Trophoblast cell (in vitro differentiated cells and primary cell): Measurements from ENCODE around the gene GSTCD.
A peak's percentile ranks its signal among the peaks of the same experiment; 100 is the strongest.
"Not testable (repeated sequence)": the region's sequence is repeated elsewhere in the genome, so short reads cannot be mapped to it uniquely, and the experiment has no call there.

Experiments used
- DNase-seq, 2 donors: peaks; one replicate each; pipeline ENCODE4 v3.0.0-alpha.2; 2016
- H2AFZ ChIP-seq: 2 replicates; pipeline ENCODE4 v1.6.1; 2013; ENCODE audit warnings: low read length, moderate library complexity, mild to moderate bottlenecking; ENCODE audit not compliant: insufficient read depth, poor library complexity
- H2AK5ac ChIP-seq: 2 replicates; pipeline ENCODE4 v1.6.1; 2013; ENCODE audit warnings: mild to moderate bottlenecking, low read length
- H2BK120ac ChIP-seq: 2 replicates; pipeline ENCODE4 v1.6.1; 2013; ENCODE audit warnings: low read length, mild to moderate bottlenecking, moderate library complexity; ENCODE audit not compliant: insufficient read depth, poor library complexity
- H2BK12ac ChIP-seq: 2 replicates; pipeline ENCODE4 v1.6.1; 2013; ENCODE audit warnings: mild to moderate bottlenecking, low read length, moderate library complexity
- H2BK5ac ChIP-seq: 2 replicates; pipeline ENCODE4 v1.6.1; 2013; ENCODE audit warnings: low read length, low read depth, moderate library complexity, mild to moderate bottlenecking; ENCODE audit not compliant: poor library complexity
- H3K14ac ChIP-seq: 2 replicates; pipeline ENCODE4 v1.6.1; 2013; ENCODE audit warnings: mild to moderate bottlenecking, low read length
- H3K18ac ChIP-seq: 2 replicates; pipeline ENCODE4 v1.6.1; 2013; ENCODE audit warnings: mild to moderate bottlenecking, low read length
- H3K23ac ChIP-seq: 2 replicates; pipeline ENCODE4 v1.6.1; 2013; ENCODE audit warnings: low read length
- H3K27ac ChIP-seq: 2 replicates; pipeline ENCODE4 v1.5.1; 2013; ENCODE audit warnings: low read depth, mild to moderate bottlenecking, inconsistent platforms, low read length, moderate library complexity
- H3K27me3 ChIP-seq: 2 replicates; pipeline ENCODE4 v1.6.1; 2013; ENCODE audit warnings: inconsistent platforms, mild to moderate bottlenecking, low read length, moderate library complexity; ENCODE audit not compliant: insufficient read depth
- H3K36me3 ChIP-seq, 2 experiments: 1 replicate in 1 of 2; 2 replicates in 1 of 2; pipeline ENCODE4 v1.6.1; 2013; ENCODE audit warnings: low read length in 2 of 2, mild to moderate bottlenecking in 2 of 2, moderate library complexity in 1 of 2; ENCODE audit not compliant: insufficient read depth in 2 of 2, control insufficient read depth in 1 of 2
- H3K4ac ChIP-seq: 2 replicates; pipeline ENCODE4 v1.6.1; 2013; ENCODE audit warnings: low read depth, mild to moderate bottlenecking, low read length, moderate library complexity
- H3K4me1 ChIP-seq, 2 experiments: 1 replicate in 1 of 2; 2 replicates in 1 of 2; pipeline ENCODE4 v1.6.1; 2013; ENCODE audit warnings: low read length in 2 of 2, mild to moderate bottlenecking in 2 of 2, moderate library complexity in 1 of 2; ENCODE audit not compliant: insufficient read depth in 2 of 2, control insufficient read depth in 1 of 2
- H3K4me2 ChIP-seq: 2 replicates; pipeline ENCODE4 v1.6.1; 2013; ENCODE audit warnings: inconsistent platforms, mild to moderate bottlenecking, low read length, moderate library complexity
- H3K4me3 ChIP-seq: 2 replicates; pipeline ENCODE4 v1.5.1; 2013; ENCODE audit warnings: mild to moderate bottlenecking, low read depth, low read length, inconsistent platforms
- H3K79me1 ChIP-seq: one replicate; pipeline ENCODE4 v1.6.1; 2013; ENCODE audit warnings: low read length
- H3K79me2 ChIP-seq: 2 replicates; pipeline ENCODE4 v1.6.1; 2013; ENCODE audit warnings: low read length, mild to moderate bottlenecking; ENCODE audit not compliant: control insufficient read depth, insufficient read depth, poor library complexity
- H3K9ac ChIP-seq: 2 replicates; pipeline ENCODE4 v1.6.1; 2013; ENCODE audit warnings: mild to moderate bottlenecking, low read length
- H3K9me3 ChIP-seq: 2 replicates; pipeline ENCODE4 v1.6.1; 2013; ENCODE audit warnings: low read depth, mild to moderate bottlenecking, control low read depth, inconsistent platforms, low read length; ENCODE audit not compliant: insufficient read depth
- H4K12ac ChIP-seq: 2 replicates; pipeline ENCODE4 v1.6.1; 2013; ENCODE audit warnings: low read depth, mild to moderate bottlenecking, low read length, moderate library complexity
- H4K8ac ChIP-seq: 2 replicates; pipeline ENCODE4 v1.6.1; 2013; ENCODE audit warnings: low read depth, mild to moderate bottlenecking, low read length, moderate library complexity
- H4K91ac ChIP-seq: one replicate; pipeline ENCODE4 v1.6.1; 2013; ENCODE audit warnings: low read depth, mild to moderate bottlenecking, low read length, moderate library complexity
- WGBS: extraction: QIAGEN DNeasy Blood & Tissue Kit; methylation state at CpG from one replicate; pipeline ENCODE4 v1.1.7; 2013; ENCODE audit warnings: missing lambda C conversion rate; ENCODE audit not compliant: insufficient read length, insufficient coverage; ENCODE audit errors: extremely low coverage; 5-methylcytosine and 5-hydroxymethylcytosine counted together

GSTCD gene

DNA sequence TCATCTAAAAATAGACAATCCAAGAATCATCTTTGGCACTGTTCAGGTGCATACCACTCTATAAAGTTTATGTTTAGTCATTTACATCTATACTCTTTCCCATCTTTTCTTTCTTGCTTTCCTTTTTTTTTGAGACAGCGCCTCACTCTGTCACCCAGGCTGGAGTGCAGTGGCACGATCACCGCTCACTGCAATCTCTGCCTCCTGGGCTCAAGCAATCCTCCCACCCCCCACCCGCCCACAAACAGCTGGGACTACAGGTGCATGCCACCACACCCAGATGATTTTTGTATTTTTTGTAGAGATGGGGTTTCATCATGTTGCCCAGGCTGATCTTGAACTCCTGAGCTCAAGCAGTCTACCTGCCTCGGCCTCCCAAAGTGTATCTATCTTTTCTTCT, 13.8 kb upstream of the GSTCD start:
- not testable (repeated sequence) for H3K23ac ChIP-seq
- WGBS = no CpG with 5 or more reads among the region's 5 CpGs

DNA sequence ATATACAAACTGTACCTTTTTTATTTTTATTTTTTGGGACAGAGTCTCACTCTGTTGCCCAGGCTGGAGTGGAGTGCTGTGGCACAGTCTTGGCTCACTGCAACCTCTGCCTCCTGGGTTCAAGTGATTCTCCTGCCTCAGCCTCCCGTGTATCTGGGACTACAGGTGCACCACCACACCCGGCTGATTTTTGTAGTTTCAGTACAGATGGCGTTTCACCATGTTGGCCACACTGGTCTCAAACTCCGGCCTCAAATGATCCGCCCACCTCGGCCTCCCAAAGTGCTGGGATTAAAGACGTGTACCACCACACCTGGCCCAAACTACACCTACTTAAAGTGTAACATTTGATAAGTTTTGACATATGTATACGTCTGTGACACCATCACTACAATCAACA, 12.8 kb upstream of the GSTCD start:
- H2BK12ac ChIP-seq, H3K9ac ChIP-seq, H4K12ac ChIP-seq, H3K79me2 ChIP-seq, H3K4me2 ChIP-seq, H3K79me1 ChIP-seq, H3K27me3 ChIP-seq, H3K23ac ChIP-seq, H3K4me3 ChIP-seq, H2AFZ ChIP-seq, H4K8ac ChIP-seq, H3K27ac ChIP-seq, H3K4me1 ChIP-seq, H2AK5ac ChIP-seq, H3K9me3 ChIP-seq, H3K18ac ChIP-seq, H2BK5ac ChIP-seq, H4K91ac ChIP-seq, H2BK120ac ChIP-seq, H3K14ac ChIP-seq, H3K4ac ChIP-seq, DNase-seq: not testable (repeated sequence)
- H3K36me3 ChIP-seq = peaks cover 9 to 12% of the 10 kb centered on the region in 2 experiments
- WGBS = no CpG with 5 or more reads among the region's 8 CpGs

More for the DNA sequence above, 13.8 kb upstream of the GSTCD start:
- not testable (repeated sequence) for H3K9me3 ChIP-seq, H3K27ac ChIP-seq, H3K79me2 ChIP-seq, H3K14ac ChIP-seq, H2AK5ac ChIP-seq, H3K9ac ChIP-seq, H2BK5ac ChIP-seq, H3K4me2 ChIP-seq, H2AFZ ChIP-seq, H4K91ac ChIP-seq, H3K18ac ChIP-seq, H4K8ac ChIP-seq, DNase-seq, H4K12ac ChIP-seq, H3K4ac ChIP-seq, H3K27me3 ChIP-seq, H3K79me1 ChIP-seq, H3K4me1 ChIP-seq, H2BK120ac ChIP-seq, H3K4me3 ChIP-seq, H2BK12ac ChIP-seq
- H3K36me3 ChIP-seq = peaks cover 9 to 12% of the 10 kb centered on the region in 2 experiments

DNA sequence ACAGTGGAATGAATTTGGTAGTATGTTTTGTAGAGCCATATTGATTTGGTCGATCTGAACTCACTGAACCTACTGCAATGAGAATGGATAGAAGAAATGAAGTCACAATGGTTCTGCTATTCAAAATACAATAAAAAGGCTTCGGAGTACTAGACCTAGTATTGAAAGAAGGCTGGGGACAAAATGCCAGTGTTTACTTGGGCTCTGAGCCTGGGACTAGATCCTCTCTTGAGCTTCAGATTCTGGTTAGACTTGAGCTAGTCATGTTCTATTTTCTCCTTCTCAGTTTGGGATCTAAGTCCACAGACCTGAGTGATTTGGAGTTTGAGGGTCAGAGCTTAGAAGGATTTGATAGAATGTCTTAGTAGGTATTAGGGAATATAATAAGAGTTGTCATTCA, 10.0 kb upstream of the GSTCD start:
- Histone ChIP-seq H3K23ac (no peak overlapping the region), H3K4me3 (no peak overlapping the region), H2AK5ac (no peak overlapping the region), H3K9me3 (no peaks in the 10 kb centered on the region), H3K4ac (no peak overlapping the region), H3K9ac (no peak overlapping the region), H3K4me2 (no peak overlapping the region), H3K14ac (no peak overlapping the region), H4K8ac (no peak overlapping the region), H4K91ac (no peak overlapping the region), H2BK5ac (no peak overlapping the region), H4K12ac (no peak overlapping the region), H2AFZ (no peak overlapping the region), H3K4me1 (no peaks in the 10 kb centered on the region), H3K79me1 (no peaks in the 10 kb centered on the region), H3K18ac (no peak overlapping the region), H3K27ac (no peak overlapping the region), H3K27me3 (no peaks in the 10 kb centered on the region), H2BK12ac (no peak overlapping the region), H2BK120ac (no peak overlapping the region), H3K36me3 (peaks cover 9 to 12% of the 10 kb centered on the region in 2 experiments), H3K79me2 (no peaks in the 10 kb centered on the region)
- DNase-seq = no peak
- WGBS = no CpG with 5 or more reads among the region's 2 CpGs

DNA sequence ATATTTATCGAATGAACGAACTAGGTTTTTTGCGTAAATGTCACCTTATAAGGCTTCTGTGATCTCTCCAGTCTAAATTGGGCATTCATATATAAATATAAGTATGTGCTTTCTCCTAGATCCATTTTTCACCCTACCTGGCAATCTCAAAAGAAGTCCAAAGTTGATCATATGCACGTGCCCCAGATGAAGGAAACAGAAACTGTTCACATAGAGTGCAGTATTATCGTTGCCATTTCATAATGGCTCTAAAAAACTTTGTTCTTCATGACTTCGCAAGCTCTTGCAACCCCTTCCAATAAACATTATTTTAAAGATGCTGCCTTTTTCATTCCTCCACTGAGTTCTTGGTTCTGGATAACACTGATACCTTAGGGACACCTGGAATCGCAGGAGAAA, 803 bp upstream of the GSTCD start:
- H2BK12ac ChIP-seq = no peak overlapping the region
- H3K4ac ChIP-seq = no peak overlapping the region
- H2BK5ac ChIP-seq = no peak overlapping the region
- H2AFZ ChIP-seq = no peak overlapping the region
- no peak overlapping the region for H2AK5ac ChIP-seq
- H3K18ac ChIP-seq = no peak overlapping the region
- peaks cover 4% of the 10 kb centered on the region for H3K79me1 ChIP-seq
- H4K8ac ChIP-seq = no peak overlapping the region
- H3K27me3 ChIP-seq = no peaks in the 10 kb centered on the region
- H4K12ac ChIP-seq = no peak overlapping the region
- H3K9ac ChIP-seq = peak overlapping the region; percentile 95
- H4K91ac ChIP-seq = no peak overlapping the region
- no peak for DNase-seq
- H3K9me3 ChIP-seq = no peaks in the 10 kb centered on the region
- peaks cover 0 to 3% of the 10 kb centered on the region in 2 experiments for H3K36me3 ChIP-seq
- no peak overlapping the region for H3K23ac ChIP-seq
- H3K4me1 ChIP-seq = no peaks in the 10 kb centered on the region
- peak overlapping the region; percentile 94 for H3K4me3 ChIP-seq
- H3K4me2 ChIP-seq = peak overlapping the region; percentile 92
- H3K79me2 ChIP-seq = peaks cover 5% of the 10 kb centered on the region
- H2BK120ac ChIP-seq = no peak overlapping the region
- no peak overlapping the region for H3K14ac ChIP-seq
- H3K27ac ChIP-seq = no peak overlapping the region
- no CpG with 5 or more reads among the region's 7 CpGs for WGBS
